ENCODE results near the gene DRG1.
A peak's percentile ranks its signal among the peaks of the same experiment; 100 is the strongest.
"Not testable (repeated sequence)": the region's sequence is repeated elsewhere in the genome, so short reads cannot be mapped to it uniquely, and the experiment has no call there.

Gene DRG1, protein sequence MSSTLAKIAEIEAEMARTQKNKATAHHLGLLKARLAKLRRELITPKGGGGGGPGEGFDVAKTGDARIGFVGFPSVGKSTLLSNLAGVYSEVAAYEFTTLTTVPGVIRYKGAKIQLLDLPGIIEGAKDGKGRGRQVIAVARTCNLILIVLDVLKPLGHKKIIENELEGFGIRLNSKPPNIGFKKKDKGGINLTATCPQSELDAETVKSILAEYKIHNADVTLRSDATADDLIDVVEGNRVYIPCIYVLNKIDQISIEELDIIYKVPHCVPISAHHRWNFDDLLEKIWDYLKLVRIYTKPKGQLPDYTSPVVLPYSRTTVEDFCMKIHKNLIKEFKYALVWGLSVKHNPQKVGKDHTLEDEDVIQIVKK

DNA sequence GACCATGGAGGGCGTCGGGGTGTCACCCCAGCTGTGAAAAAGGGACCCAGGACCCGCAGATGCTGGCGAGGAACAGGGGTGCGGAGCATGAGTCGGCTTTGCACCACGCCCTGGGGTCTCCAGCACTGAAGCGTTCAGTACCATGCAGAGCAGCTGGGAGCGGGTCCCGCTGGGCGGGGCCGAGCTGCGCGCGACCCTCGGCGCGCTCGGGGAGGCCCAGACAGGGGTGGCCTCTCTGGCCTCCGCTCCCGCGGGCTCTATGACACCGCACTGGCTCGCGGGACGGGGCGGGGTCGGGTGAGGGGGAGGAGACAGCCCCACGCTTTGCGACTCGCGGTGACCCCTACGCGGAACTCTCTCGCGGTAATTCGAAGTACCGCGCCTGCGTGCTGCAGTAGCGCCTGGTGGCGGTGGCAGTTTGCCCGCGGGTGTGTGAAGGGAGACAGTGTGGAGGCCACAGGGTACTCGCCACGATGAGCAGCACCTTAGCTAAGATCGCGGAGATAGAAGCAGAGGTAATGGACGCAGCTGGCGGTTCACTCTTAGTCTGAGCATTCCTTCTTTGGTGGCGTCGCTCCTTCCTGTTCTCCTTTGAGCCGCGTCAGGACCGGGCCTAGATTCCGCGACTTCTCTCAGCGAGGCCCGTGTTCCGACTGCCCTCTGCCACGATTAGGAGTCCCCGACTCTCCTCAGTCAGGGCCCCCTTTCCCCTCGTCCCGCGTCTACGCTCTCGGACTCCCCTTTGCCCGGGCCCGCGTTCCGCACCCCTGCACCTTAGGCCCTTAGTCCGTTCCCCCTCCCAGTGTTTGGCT lies at the start of gene DRG1:
TSS of gene DRG1 (plus strand) at position 394 of the 812 bp plus-strand sequence. CDS start at position 474, 80 bp downstream.
- DNase-seq = peak; percentile 95

DNA sequence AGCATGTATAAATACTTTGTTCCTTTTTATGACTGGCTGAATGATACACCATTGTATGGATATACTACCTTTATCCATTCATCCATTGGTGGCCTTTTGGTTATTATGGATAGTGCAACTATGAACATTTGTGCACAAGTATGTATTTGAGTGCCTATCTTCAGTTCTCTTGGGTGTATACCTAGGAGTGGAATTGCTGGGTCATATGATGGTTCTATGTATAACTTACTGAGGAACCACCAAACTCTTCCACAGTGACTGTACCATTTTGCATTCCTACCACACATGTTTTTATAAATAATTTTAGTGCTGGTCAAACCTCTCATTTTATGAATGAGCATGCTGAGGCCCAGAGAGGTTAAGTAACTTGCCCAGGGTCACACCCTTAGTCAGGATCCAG lies 49.4 kb upstream of the DRG1 start:
- no peak for DNase-seq

DNA sequence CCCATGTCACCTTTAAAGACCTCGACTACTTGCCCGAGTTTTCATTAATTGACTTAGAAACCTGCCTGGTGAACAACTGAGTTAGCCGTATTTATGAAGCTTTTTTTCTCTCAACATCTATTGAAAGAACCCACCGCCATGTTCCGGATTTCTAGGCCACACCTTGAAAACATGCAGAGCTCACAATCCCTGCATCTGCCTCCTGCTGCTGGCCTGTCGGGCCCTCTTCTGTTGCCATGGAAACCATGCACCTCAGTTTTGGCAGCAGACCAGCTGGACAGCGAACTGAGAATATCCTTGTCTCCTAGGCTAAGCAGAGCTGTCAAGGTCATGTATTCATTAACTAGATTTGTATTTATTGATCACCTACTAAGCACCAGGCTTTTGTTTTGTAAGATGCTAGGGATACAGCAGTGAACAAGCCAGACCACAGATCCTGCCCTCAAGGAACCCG lies 49.0 kb upstream of the DRG1 start:
- DNase-seq = peak; percentile 68

DNA sequence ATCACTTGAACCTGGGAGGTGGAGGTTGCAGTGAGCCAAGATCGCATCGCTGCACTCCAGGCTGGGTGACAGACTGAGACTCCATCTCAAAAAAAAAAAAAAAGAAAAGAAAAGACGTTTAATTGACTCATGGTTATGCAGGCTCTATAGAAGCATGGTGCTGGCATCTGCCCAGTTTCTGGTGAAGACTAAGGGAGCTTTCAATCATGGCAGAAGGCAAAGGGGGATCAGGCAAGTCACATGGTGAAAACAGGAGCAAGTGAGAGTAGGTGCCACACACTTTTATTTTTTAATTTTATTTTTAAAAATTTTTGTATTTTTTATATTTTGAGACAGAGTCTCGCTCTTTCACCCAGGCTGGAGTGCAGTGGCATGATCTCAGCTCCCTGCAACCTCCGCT lies 44.9 kb upstream of the DRG1 start:
- DNase-seq = peak; percentile 42

DNA sequence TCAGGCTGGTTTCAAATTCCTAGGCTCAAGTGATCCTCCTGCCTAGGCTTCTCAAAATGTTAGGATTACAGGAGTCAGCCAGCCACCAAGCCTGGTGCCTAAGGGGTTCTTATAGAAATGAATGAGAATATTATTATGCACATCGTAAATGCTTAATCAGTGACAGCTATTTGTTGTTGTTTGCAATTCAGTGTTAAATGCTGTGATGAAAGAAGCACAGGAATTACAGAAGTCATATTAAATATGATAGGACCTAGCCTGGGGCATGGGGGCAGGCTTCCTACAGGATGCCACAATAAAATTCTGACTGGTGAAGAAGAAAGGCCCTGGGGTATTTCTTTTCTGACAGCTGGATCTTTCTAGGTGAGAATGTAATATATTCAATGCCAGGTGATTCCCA lies 39.4 kb upstream of the DRG1 start:
- no peak for DNase-seq

DNA sequence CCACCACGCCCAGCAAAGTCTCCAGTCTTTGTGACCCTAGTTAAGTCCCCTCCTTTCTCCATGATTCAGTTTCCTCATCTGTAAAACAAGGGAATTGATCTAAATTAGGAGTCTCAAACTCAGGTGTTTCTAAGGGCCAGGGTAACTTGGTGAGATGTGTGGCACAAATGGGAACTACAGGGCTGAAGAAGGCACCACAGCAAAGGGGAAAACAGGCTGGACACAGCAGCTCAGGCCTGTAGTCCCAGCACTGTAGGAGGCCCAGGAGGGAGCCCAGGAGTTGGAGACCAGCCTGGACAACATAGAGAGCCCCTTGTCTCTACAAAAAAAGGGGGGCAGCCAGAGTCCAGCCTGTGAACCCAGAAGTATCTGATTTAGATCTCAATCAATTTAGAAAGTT lies 37.7 kb upstream of the DRG1 start:
- DNase-seq = no peak

DNA sequence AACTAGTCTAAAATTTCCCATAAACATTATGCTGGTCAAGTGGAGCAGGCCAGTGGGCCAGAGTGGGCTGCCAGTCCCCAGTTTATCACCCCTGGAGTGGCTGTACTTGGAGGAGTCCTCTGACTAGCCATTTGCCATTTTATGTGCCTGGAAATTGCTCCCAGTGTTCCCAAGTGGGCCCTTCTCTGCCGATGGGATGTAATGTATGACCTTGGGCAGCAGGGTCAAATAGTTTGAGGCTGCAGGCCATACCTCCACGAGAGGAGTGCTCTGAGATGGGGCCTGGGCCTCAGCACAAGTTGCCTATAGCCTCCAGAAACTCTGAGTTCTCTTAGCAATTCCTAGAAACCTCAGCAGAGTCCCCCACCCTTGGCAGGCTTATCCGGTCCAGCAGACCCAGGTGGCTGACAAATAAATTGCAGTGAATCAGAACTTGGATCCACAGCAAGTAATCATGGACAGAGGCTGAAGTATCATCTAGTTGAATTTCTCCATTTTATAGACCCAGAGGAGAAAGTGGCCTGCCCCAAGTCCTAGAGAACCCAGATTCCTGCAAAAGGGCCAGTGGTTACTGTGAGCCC lies 35.4 kb upstream of the DRG1 start:
- no peak for DNase-seq

DNA sequence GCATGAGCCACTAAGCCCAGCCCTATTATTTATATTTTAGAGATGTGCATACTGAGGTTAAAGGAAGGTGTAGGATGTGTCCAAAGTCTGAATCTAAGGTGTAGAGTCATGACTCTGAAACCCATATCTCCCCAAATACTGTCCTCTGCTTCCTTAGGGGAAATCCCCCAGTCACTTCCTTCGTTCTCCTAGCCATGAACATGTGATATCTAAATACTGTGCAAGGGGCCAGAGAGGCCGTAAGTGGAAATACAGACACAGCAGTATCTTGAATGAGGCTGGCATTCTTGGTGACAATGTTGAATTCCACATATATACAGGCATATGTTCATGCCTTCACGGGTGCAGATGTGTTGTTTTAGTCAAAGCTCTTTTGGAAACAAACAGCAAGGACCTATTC lies 32.0 kb upstream of the DRG1 start:
- no peak for DNase-seq

DNA sequence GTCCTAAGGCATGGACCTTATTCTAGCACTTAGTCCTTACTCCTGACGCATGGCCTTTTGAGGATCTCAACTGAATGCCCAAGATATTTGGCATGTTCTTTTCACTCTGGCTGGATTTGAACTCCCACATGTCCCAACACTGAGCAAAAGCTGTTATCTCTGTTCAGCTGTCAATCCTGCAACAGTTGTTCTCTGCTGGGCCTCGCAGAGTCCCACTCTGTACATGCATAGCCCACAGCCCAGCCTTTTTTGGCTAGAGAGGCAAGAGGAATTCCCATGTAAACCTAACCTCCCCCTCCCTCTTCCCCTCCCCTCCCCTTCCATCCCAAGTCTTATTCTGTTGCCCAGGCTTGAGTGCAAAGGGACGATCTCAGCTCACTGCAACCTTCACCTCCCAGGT lies 21.8 kb upstream of the DRG1 start:
- no peak for DNase-seq

DNA sequence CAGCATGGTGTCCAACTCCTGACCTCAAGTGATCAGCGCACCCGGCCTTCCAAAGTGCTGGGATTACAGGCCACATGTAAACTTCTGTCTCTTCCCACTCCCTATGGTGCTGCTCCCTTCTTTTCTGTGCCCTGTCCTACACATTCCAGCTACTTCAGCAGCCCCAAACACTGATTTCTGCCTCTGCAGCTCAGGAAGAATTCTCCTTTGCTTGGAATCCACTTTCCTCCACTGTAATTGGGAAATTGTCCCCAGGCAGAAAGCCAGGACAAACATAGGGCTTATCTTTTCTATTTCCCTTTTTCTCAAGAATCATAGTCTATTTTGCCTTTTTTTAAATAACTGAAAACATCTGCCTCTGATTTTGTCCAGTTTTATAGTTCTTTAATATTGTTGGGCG lies 21.3 kb upstream of the DRG1 start:
- no peak for DNase-seq

DNA sequence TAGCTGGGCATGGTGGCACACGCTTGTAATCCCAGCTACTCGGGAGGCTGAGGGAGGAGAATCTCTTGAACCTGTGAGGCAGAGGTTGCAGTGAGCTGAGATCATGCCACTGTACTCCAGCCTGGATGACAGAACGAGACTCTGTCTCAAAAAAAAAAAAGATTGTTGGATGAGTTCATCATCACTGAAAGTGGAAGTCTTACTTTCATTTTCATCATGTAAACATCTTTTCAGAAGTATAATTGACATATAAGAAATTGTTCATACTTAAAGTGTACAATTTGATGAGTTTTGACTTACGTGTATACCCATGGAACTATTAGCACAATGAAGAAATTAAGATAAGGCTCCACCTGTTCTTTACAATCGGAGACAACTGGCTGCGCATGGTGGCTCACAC lies 20.8 kb upstream of the DRG1 start:
- not testable (repeated sequence) for DNase-seq

DNA sequence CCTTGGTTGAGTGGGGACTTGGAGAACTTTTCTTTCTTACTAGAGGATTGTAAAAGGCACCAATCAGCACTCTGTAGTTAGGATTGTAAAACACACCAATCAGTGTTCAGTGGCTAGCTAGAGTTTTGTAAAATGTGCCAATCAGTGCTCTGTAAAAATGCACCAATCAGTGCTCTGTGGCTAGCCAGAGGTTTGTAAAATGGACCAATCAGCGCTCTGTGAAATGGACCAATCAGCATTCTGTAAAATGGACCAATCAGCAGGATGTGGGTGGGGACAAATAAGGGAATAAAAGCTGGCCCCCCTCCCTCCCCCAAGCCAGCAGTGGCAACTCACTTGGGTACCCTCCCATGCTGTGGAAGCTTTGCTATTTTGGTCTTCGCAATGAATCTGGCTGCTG lies 5.5 kb upstream of the DRG1 start:
- no peak for DNase-seq

DNA sequence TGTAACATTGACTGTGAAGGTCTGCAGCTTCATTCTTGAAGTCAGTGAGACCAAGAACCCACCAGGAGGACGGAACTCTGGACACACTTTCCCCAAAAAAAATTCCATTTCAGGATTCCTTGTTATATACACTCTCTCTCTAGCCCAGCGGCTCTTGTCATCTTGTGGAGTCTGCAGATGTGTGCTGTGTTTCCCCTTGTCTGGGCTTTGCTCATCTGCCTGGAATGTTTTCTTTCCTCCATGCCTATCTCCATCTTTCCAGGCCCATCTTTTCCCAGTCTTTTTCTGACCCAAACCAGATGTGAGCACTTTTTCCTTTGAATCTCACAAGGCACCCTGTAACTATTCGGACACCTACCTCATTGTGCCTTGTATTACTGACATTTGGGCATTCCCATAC lies 5.1 kb upstream of the DRG1 start:
- no peak for DNase-seq

DNA sequence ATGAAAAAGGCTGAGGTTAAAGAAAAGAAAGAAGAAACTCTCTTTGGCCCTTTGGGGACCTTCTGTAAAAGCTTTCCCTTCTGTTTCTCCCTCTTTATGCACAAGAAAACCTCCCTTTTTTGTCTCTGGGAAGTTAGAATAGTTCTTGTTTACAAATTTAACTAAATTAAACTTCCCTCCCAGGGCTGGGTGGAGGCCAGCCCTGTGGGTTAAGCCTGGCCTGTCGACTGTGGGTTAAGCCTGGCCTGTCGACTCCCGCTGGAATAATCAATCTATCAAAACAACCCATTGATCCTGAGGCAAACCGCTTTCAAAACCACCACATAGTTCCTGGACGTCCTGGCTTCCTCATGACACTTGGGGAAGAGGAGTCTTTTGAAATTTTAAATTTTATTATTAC lies 1.2 kb upstream of the DRG1 start:
- DNase-seq = no peak

DNA sequence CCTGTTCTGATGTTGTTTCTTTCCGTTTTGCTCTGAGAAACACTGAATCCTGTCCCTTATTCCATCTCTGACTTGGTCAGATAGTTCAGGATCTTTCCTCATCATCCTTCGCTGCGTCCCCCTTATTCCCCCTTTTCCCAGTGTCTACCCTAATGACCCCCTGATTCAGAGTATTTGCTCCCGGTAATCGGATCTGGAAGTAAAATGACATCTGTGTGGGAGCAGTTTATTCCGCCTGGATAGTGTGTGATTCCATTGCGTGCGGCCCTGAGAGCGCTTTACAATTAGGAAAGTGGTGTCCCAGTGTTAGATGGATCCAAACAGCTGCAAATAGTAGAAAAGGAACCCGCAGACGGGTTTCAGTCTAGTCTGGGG lies 606 bp downstream of the DRG1 start:
- DNase-seq = peak; percentile 19

DNA sequence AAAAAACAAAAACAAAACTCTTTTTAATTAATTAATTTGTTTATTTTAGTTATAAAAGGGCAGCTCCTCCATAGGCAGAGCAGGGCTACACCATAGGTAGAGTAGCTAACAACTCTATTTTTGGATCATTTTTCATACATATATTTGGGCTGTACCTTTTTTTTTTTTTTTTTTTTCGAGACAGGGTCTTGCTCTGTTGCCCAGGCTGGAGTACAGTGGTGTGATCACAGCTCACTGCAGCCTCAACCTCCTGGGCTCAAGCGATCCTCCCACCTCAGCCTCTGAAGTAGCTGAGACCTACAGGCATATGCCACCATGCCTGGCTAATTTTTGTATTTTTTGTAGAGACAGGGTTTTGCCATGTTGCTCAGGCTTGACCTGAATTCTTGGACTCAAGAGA lies 2.9 kb downstream of the DRG1 start:
- DNase-seq = not testable (repeated sequence)

DNA sequence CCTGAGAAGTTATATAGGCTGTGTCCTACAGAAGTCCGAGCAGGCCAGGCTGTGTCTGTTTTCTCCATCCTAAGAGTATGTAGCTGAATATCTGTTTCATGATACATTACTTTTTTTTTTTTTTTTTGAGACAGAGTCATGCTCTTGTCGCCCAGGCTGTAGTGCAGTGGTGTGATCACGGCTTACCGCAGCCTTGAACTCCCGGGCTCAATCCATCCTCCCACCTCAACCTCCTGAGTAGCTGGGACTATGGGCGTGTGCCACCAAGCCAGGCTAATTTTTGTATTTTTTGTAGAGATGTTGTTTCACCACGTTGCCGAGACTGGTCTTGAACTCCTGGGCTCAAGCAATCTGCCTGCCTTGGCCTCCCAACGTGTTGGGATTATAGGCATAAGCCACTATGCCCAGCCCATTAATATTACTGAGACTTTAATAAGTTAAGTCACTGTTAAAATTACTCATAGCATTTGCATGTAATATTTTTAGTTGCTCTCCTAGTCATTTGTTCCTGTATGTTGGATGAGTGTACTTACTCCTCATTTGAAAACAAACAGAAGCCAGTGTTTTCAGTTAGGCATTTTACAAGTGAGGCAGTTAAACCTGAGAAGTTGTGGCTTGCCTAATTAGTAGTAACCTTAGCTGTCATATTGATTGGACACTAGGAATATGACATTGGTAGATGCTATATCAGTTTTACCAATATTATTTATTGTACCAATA lies 26.1 kb downstream of the DRG1 start:
- no peak for DNase-seq

DNA sequence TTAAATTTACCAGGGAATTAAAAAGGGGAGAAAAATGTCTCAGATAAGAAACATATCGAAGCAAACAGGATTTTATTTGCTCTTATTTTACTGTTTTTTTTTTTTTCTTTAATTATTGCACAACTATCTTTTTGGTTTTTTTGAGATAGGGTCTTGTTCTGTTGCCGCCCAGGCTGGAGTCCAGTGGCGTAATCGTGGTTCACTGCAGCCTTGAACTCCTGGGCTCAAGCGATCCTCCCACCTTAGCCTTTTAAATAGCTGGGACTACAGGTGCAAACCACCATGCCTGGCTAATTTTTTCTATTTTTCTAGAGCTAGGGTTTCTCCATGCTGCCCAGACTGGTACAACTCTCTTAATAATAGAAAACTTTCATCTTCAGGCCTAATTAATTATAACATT lies 32.5 kb downstream of the DRG1 start:
- DNase-seq = no peak

DNA sequence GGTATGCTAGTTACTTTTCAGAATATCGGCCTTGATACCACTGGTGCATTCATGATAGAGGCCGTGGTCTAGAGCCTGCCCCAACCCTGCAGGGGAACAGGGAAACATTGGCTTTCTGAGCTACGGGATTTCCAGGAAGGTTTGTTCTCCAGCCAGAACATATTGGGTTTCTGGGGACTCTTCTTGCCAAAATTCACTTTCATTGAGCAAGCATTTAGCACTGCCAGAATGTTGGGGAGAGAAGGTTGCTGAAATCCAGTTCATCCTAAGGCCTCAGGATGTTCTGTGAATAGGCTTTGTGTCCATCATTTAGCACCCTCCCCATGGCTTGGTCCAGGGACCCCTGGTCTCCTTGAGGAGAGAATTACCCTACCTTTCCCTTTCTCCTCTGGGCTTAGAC lies 36.7 kb downstream of the DRG1 start:
- DNase-seq = no peak

DNA sequence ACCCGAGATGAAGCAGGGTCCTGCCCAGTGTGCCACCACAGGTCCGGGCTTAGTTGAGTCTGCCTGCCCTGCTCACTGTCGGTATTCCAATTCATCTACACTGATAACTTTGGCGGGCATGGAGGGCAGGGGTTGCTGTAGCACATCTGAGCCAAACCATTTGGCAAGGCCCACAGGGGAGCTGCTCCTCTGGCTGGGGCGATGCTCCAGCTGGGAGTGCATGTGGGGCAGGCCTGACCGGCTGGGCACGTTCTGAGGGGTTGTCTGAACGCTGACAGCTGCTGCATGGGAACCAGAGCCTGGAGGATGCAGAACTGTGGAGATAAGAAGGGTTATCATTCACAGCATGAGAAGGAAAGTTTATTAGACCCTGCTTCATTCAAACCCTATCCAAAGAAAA lies 40.4 kb downstream of the DRG1 start:
- DNase-seq = no peak

DNA sequence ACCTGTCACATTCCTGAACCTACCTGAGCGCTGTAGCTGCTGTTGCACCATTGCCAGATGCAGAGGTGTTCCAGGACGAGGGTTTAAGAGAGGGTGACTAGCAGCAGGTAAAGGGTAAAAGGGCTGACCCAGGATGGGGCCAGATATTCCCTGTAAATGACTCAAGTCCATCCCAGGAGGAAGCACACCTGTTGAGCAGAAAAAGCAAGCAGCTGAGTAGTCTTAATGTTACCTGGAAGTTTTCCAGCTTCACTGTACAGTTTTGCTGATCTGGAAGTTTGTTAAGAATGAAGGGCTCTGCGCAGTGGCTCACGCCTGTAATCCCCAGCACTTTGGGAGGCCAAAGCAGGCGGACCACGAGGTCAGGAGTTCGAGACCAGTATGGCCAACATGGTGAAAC lies 41.3 kb downstream of the DRG1 start:
- no peak for DNase-seq

DNA sequence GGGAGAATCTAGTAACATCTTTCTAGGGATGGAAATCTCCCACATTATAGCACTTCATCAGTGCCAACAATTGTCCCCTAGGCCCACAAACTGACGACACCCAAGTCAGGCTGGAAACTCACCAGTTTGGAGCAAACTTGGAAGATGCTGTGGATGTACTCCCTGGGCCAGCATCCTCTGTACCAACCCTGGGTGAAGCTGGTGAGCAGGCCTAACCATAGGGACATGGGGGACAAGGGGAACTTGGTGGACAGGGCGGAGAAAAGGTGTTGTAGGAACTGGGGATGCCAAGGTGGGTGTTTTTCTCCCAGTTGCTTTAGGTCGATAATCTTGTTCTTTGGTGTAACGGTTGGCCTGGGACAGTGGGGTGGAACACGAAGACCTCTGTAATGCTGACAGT lies 42.2 kb downstream of the DRG1 start:
- no peak for DNase-seq

DNA sequence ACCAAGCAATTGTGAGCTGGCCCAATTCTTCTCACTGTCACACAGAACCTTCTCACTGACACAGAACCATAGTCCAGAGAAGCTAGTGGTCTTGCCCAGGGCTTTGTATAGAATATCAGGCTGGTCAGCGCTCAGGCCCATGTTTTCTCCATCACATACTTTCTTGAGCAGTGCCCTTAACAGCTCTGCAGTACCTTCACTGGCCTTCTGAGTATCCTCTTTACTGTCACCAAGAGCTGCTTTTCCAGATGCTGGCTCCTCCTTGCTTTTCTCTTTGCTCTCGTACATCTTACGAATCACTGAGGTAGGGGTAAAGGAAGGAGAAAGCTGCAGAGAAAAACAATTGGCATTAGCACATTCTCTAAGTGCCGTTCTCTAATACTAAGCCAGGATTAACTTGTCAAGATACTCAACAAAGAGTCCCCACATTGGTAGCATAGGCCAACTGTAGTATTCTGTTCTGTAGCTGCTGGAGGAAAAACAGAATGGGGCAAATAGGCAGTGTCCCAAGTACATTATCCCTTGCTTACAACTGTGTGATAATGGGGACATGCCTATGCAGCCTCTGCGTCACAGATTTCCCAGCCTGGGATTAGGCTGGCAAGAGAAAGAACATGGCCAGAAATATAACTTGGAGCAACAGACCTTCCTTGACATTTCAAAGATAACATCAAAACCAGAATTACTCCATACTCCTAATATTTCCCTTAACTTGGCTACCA lies 43.5 kb downstream of the DRG1 start:
- DNase-seq = no peak
